Sigmoid colon (tissue), 7 donors: ENCODE measurements around the gene MRM2. TPM values are rescaled to one million over a fixed set of nuclear protein-coding genes. Genes with fewer than 3 reads are reported as not detected.
A peak's percentile ranks its signal among the peaks of the same experiment; 100 is the strongest.

Experiments
- DNase-seq: peaks from one replicate; pipeline ENCODE4 v3.0.0-alpha.2; 2019
- H3K27ac ChIP-seq, 4 donors: fragments of 200-600 bp; sonication (generic); one replicate each; pipeline ENCODE4 v1.5.1; 2016 to 2019; ENCODE audit warnings: mild to moderate bottlenecking in 1 of 4
- H3K27me3 ChIP-seq, 3 donors: fragments of 200-600 bp; sonication (generic); one replicate each; pipeline ENCODE4 v1.5.1; 2019; ENCODE audit warnings: mild to moderate bottlenecking in 1 of 3
- H3K36me3 ChIP-seq, 4 donors: fragments of 200-600 bp; sonication (generic); one replicate each; pipeline ENCODE4 v1.5.1; 2016 to 2019
- H3K4me1 ChIP-seq, 4 donors: fragments of 200-600 bp; sonication (generic); one replicate each; pipeline ENCODE4 v1.5.1; 2017 to 2019
- H3K4me3 ChIP-seq, 4 donors: fragments of 200-600 bp; sonication (generic); one replicate each; pipeline ENCODE4 v1.5.1; 2017 to 2019; ENCODE audit warnings: mild to moderate bottlenecking in 2 of 4, moderate library complexity in 1 of 4
- H3K9me3 ChIP-seq, 4 donors: fragments of 200-600 bp in 3 of 4; sonication (generic) in 3 of 4; one replicate each; pipeline versions ENCODE4 v1.5.1 to v1.6.1; 2013 to 2019
- CTCF ChIP-seq, 4 experiments: fragments of 450-650 bp in 3 of 4; fragments of 200-600 bp in 1 of 4; IDR thresholded peaks; one replicate each; pipeline ENCODE4 v1.5.1; 2016 to 2019; ENCODE audit warnings: antibody characterized with exemption in 4 of 4, mild to moderate bottlenecking in 3 of 4, moderate library complexity in 2 of 4
- EP300 ChIP-seq, 4 donors: sonication (generic); formaldehyde crosslinking; IDR thresholded peaks; one replicate each; pipeline ENCODE4 v1.6.1; 2017; ENCODE audit warnings: antibody characterized with exemption in 4 of 4
- POLR2A ChIP-seq, 2 donors: fragments of 450-650 bp; IDR thresholded peaks; one replicate each; pipeline ENCODE4 v1.6.1; 2016; ENCODE audit warnings: antibody characterized with exemption in 2 of 2, mild to moderate bottlenecking in 2 of 2, moderate library complexity in 2 of 2
- POLR2AphosphoS5 ChIP-seq, 4 donors: sonication (generic); formaldehyde crosslinking; IDR thresholded peaks; one replicate each; pipeline ENCODE4 v1.6.1; 2017; ENCODE audit warnings: antibody characterized with exemption in 4 of 4
- WGBS, 2 donors: extraction: QIAGEN DNeasy Blood & Tissue Kit; methylation state at CpG; one replicate each; pipeline ENCODE4 v1.1.7; 2013; 5-methylcytosine and 5-hydroxymethylcytosine counted together
- intact Hi-C: fragments of 100-400 bp; cut with DNase I; formaldehyde crosslinking; loops from one replicate; pipeline ENCODE4 v1.15.1; 2023
- polyA plus RNA-seq, 3 donors: library from polyadenylated mRNA; stranded (reverse); fragments of 200-250 nt; gene quantifications; one replicate each; pipeline ENCODE4 v1.2.3, GENCODE V29; 2013
- total RNA-seq, 4 donors: library from RNA; depleted of rRNA; stranded (reverse); fragments of >200 nt; gene quantifications; one replicate each; pipeline ENCODE4 v1.1.0, GENCODE V29; 2016
- donor health status: healthy with polysubstance abuse.
- donor health status: Bipolar disorder and iron deficiency.
- donor health status: healthy.

MRM2 gene
- total and polyA plus RNA-seq, 7 donors = 12.6 to 25.0 (median 18.5) TPM

GRCh38 chr7:2244404-2244995, 2.5 kb upstream of the MRM2 start:
- no peak for TF ChIP-seq POLR2AphosphoS5 (IDR thresholded peaks at IDR 0.05)
- TF ChIP-seq EP300 (IDR thresholded peaks at IDR 0.05) = no peak
- TF ChIP-seq CTCF (IDR thresholded peaks at IDR 0.05) = no peak
- H3K36me3 ChIP-seq = peaks cover 0 to 2% (median 0%) of the 10 kb centered on the region in 4 donors
- H3K27me3 ChIP-seq = no peaks in the 10 kb centered on the region
- no peak overlapping the region for H3K4me3 ChIP-seq
- 82% methylated on average over 25 of the region's 25 CpGs for WGBS, 2 donors
- H3K27ac ChIP-seq = no peak overlapping the region
- DNase-seq = no peak
- H3K9me3 ChIP-seq = no peaks in the 10 kb centered on the region
- H3K4me1 ChIP-seq = peaks cover 0 to 21% (median 20%) of the 10 kb centered on the region in 4 donors
- intact Hi-C loops = loop anchor here (5.0 kb wide), 1 partner anchor 68 kb away; the partner anchor contains the start of gene SNX8

GRCh38 chr7:2243458-2243857, 1.5 kb upstream of the MRM2 start:
- no peak for DNase-seq
- Histone ChIP-seq H3K9me3 (no peaks in the 10 kb centered on the region), H3K27me3 (no peaks in the 10 kb centered on the region), H3K27ac (no peak overlapping the region), H3K36me3 (peaks cover 0 to 13% (median 3%) of the 10 kb centered on the region in 4 donors), H3K4me3 (no peak overlapping the region), H3K4me1 (peaks cover 0 to 21% (median 20%) of the 10 kb centered on the region in 4 donors)
- no peak for TF ChIP-seq CTCF (IDR thresholded peaks at IDR 0.05)
- TF ChIP-seq POLR2A (IDR thresholded peaks at IDR 0.05) = no peak
- intact Hi-C loops = loop anchor here (5.0 kb wide), 1 partner anchor 69 kb away; the partner anchor contains the start of gene SNX8
- WGBS, 2 donors = 76 to 88% methylated on average over 12 of the region's 12 CpGs

GRCh38 chr7:2242541-2243429, 780 bp upstream of the MRM2 start:
- peak in 1 of 4 experiments; percentile 25 for TF ChIP-seq CTCF (IDR thresholded peaks at IDR 0.05)
- TF ChIP-seq EP300 (IDR thresholded peaks at IDR 0.05) = no peak
- no peak for TF ChIP-seq POLR2AphosphoS5 (IDR thresholded peaks at IDR 0.05)
- TF ChIP-seq POLR2A (IDR thresholded peaks at IDR 0.05) = no peak
- Histone ChIP-seq H3K27me3 (no peaks in the 10 kb centered on the region), H3K4me1 (peaks cover 0 to 21% (median 20%) of the 10 kb centered on the region in 4 donors), H3K4me3 (peak overlapping the region; percentile 92 to 93 (median 92)), H3K9me3 (no peaks in the 10 kb centered on the region), H3K27ac (peak overlapping the region; percentile 58 to 79 (median 76)), H3K36me3 (peaks cover 0 to 20% (median 10%) of the 10 kb centered on the region in 4 donors)
- intact Hi-C loops = loop anchor here (5.0 kb wide), 1 partner anchor 70 kb away; the partner anchor contains the start of gene SNX8
- DNase-seq = no peak
- WGBS, 2 donors = 5 to 22% methylated on average over 21 of the region's 21 CpGs

- intact Hi-C loops = no loop called here
- WGBS, 2 donors = 97% methylated on average over 17 of the region's 17 CpGs
- peaks cover 0 to 49% (median 20%) of the 10 kb centered on the region in 4 donors for H3K36me3 ChIP-seq
Observed at GRCh38 chr7:2239242-2239641, 2.8 kb downstream of the MRM2 start.

More at GRCh38 chr7:2239242-2239641, 2.8 kb downstream of the MRM2 start:
- Histone ChIP-seq H3K27me3 (no peaks in the 10 kb centered on the region), H3K4me3 (no peak overlapping the region), H3K9me3 (no peaks in the 10 kb centered on the region), H3K4me1 (peaks cover 0 to 21% (median 20%) of the 10 kb centered on the region in 4 donors), H3K27ac (no peak overlapping the region)
- DNase-seq = no peak
- TF ChIP-seq EP300 (IDR thresholded peaks at IDR 0.05) (no peak), POLR2AphosphoS5 (IDR thresholded peaks at IDR 0.05) (no peak), POLR2A (IDR thresholded peaks at IDR 0.05) (no peak), CTCF (IDR thresholded peaks at IDR 0.05) (no peak)
